ENCODE data around the gene DCLK1. TPM values are rescaled to one million over a fixed set of nuclear protein-coding genes. Genes with fewer than 3 reads are reported as not detected.

Gene DCLK1
- total RNA-seq, 4 donors from 2014 or later: 20.5 to 40.1 (median 28.7) TPM

DNA sequence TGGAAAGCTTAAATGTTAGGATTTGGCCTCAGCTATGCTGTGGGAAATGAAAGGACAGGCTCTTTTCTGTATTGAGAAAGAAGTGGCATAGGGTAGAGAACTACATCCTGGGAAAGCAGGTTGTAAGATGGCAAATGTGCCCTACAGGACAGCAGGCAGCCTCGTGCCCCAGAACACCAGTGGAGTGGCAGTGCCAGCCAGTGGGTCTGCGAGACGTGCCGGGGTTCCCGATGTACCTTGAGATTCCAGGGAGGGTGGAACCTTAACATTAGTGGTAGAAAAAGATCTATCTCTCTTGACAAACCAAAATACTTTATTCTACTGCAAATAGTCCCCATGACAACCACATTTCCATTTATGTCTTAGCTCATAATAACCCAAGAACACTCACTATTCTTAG, 42.7 kb downstream of the DCLK1 start:
- no peaks in the 10 kb centered on the region for H3K27me3 ChIP-seq
- 93% methylated on average over 5 of the region's 5 CpGs for WGBS
- H3K4me3 ChIP-seq: no peak overlapping the region
- no peaks in the 10 kb centered on the region for H3K9me3 ChIP-seq
- no peaks in the 10 kb centered on the region for H3K36me3 ChIP-seq
- H3K4me1 ChIP-seq: peaks cover 0 to 8% (median 3%) of the 10 kb centered on the region in 4 donors
- no peak overlapping the region for H3K27ac ChIP-seq (replicated peaks in 1 of 4)
- intact Hi-C loops (cut with DNase I): no loop called here
- TF ChIP-seq POLR2A (IDR thresholded peaks at IDR 0.05; ENCODE audit: low read depth) (no peak), POLR2AphosphoS5 (IDR thresholded peaks at IDR 0.05) (no peak), EP300 (IDR thresholded peaks at IDR 0.05) (no peak)
- TF ChIP-seq, protein P1, sequence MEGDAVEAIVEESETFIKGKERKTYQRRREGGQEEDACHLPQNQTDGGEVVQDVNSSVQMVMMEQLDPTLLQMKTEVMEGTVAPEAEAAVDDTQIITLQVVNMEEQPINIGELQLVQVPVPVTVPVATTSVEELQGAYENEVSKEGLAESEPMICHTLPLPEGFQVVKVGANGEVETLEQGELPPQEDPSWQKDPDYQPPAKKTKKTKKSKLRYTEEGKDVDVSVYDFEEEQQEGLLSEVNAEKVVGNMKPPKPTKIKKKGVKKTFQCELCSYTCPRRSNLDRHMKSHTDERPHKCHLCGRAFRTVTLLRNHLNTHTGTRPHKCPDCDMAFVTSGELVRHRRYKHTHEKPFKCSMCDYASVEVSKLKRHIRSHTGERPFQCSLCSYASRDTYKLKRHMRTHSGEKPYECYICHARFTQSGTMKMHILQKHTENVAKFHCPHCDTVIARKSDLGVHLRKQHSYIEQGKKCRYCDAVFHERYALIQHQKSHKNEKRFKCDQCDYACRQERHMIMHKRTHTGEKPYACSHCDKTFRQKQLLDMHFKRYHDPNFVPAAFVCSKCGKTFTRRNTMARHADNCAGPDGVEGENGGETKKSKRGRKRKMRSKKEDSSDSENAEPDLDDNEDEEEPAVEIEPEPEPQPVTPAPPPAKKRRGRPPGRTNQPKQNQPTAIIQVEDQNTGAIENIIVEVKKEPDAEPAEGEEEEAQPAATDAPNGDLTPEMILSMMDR (IDR thresholded peaks at IDR 0.05): no peak
- DNase-seq (ENCODE audit: extremely low spot score): no peak

DNA sequence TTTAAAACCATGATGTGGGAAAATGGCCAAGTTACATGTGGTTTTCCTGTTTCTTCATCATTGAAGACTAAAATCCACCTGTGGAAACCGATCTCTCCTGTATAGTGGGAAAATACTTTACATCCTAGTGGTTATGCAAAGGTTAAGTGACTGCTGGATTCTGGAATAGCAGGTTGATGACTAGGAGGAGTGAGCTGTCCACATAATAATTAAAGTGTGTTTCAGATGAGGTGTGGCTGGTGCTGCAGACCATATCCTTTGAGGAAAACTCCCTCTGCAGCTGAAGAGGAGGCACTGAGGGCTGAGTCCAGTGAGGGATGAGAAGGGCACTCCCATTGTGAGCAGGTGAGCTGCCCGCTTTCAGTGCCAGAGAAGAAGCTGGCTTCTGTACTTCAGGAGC, 43.2 kb downstream of the DCLK1 start:
- no peak for DNase-seq (ENCODE audit: extremely low spot score)
- no peaks in the 10 kb centered on the region for H3K27me3 ChIP-seq
- TF ChIP-seq POLR2A (IDR thresholded peaks at IDR 0.05; ENCODE audit: low read depth) (no peak), POLR2AphosphoS5 (IDR thresholded peaks at IDR 0.05) (no peak), EP300 (IDR thresholded peaks at IDR 0.05) (no peak)
- TF ChIP-seq, protein P1 (IDR thresholded peaks at IDR 0.05): no peak
- no peak overlapping the region for H3K4me3 ChIP-seq
- H3K36me3 ChIP-seq: no peaks in the 10 kb centered on the region
- H3K4me1 ChIP-seq: peaks cover 0 to 8% (median 3%) of the 10 kb centered on the region in 4 donors
- WGBS: 90% methylated on average over 1 of the region's 2 CpGs
- no peak overlapping the region for H3K27ac ChIP-seq (replicated peaks in 1 of 4)
- H3K9me3 ChIP-seq: no peaks in the 10 kb centered on the region
- intact Hi-C loops (cut with DNase I): no loop called here

DNA sequence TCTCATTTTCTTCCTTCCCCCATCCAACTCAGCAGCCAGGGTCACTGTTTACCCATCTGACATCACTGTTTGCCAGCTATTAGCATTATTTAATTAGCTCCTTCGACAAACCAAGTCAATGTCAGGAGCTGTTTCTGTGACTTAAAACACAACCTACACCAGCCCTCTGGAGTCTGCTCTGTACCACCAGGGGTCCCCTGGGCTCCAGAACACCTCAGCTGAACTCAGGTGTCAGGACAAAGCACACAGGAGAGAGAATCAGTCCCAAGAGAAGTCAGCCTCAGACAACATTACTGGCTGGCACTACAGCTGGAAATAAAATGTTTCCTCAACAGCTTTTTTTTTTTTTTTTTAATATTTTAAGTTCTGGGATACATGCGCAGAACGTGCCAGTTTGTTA, 45.1 kb downstream of the DCLK1 start:
- no peak for TF ChIP-seq POLR2AphosphoS5 (IDR thresholded peaks at IDR 0.05)
- TF ChIP-seq, protein P1 (IDR thresholded peaks at IDR 0.05): no peak
- no peak for TF ChIP-seq POLR2A (IDR thresholded peaks at IDR 0.05; ENCODE audit: low read depth)
- no peak for TF ChIP-seq EP300 (IDR thresholded peaks at IDR 0.05)
- Histone ChIP-seq H3K27ac (replicated peaks in 1 of 4) (no peak overlapping the region), H3K4me3 (no peak overlapping the region), H3K27me3 (no peaks in the 10 kb centered on the region), H3K9me3 (no peaks in the 10 kb centered on the region), H3K4me1 (peaks cover 0 to 8% (median 3%) of the 10 kb centered on the region in 4 donors), H3K36me3 (no peaks in the 10 kb centered on the region)
- 86% methylated on average over 3 of the region's 3 CpGs for WGBS
- DNase-seq (ENCODE audit: extremely low spot score): no peak
- intact Hi-C loops (cut with DNase I): no loop called here

DNA sequence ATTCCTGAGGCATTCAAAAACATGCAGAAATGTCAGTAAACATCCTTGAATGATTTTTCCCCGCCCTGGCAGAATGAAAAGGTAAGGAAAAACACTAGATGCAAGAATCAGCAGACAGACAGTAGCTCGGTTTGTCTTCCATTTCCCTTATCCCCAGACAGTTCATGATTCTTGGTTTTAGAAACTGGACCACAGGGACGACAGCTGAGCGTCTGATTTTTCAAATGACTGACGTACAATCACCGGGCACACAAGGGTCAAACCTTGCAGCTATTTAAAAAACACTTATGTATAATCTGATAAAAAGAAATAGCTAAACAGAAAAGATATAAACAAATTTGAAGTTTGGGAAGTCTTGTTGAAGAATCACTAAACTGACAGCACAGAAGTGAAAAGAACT, 47.1 kb downstream of the DCLK1 start:
- DNase-seq (ENCODE audit: extremely low spot score): no peak
- no peaks in the 10 kb centered on the region for H3K9me3 ChIP-seq
- H3K27ac ChIP-seq (replicated peaks in 1 of 4): no peak overlapping the region
- intact Hi-C loops (cut with DNase I): no loop called here
- H3K27me3 ChIP-seq: no peaks in the 10 kb centered on the region
- TF ChIP-seq POLR2A (IDR thresholded peaks at IDR 0.05; ENCODE audit: low read depth) (no peak), POLR2AphosphoS5 (IDR thresholded peaks at IDR 0.05) (no peak), EP300 (IDR thresholded peaks at IDR 0.05) (no peak)
- TF ChIP-seq, protein P1 (IDR thresholded peaks at IDR 0.05): no peak
- no peak overlapping the region for H3K4me3 ChIP-seq
- H3K36me3 ChIP-seq: no peaks in the 10 kb centered on the region
- peaks cover 0 to 6% (median under 1%) of the 10 kb centered on the region in 4 donors for H3K4me1 ChIP-seq
- 79% methylated on average over 6 of the region's 6 CpGs for WGBS

DNA sequence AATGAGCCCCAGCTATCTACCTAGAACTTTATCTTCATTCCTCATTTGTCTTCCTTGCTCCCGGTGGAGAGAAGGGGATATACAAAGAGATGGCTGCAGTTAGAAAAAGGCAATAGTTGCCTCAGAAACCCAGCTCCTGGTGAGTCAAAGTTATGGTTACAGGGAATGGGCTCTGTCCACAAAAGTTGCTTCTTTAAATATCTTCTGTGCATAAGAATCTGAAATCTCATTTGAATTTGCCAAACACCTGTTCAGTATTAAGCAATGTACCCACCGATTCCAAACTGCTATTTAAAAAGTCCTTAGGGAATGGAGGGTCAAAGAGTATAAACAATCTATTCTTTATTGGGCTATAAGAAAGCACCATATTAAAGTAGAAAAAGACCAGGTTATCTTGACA, 48.4 kb downstream of the DCLK1 start:
- no peaks in the 10 kb centered on the region for H3K9me3 ChIP-seq
- 55% methylated on average over 2 of the region's 2 CpGs for WGBS
- DNase-seq (ENCODE audit: extremely low spot score): no peak
- no peaks in the 10 kb centered on the region for H3K36me3 ChIP-seq
- no peaks in the 10 kb centered on the region for H3K4me1 ChIP-seq
- intact Hi-C loops (cut with DNase I): no loop called here
- no peaks in the 10 kb centered on the region for H3K27me3 ChIP-seq
- TF ChIP-seq POLR2A (IDR thresholded peaks at IDR 0.05; ENCODE audit: low read depth): no peak
- TF ChIP-seq POLR2AphosphoS5 (IDR thresholded peaks at IDR 0.05): no peak
- TF ChIP-seq EP300 (IDR thresholded peaks at IDR 0.05): no peak
- TF ChIP-seq, protein P1 (IDR thresholded peaks at IDR 0.05): no peak
- no peak overlapping the region for H3K27ac ChIP-seq (replicated peaks in 1 of 4)
- H3K4me3 ChIP-seq: no peak overlapping the region

Data from esophagus muscularis mucosa (tissue), 4 donors.